K562 (cell line): Measurements from ENCODE around the gene IFIT5. TPM values are rescaled to one million over a fixed set of nuclear protein-coding genes. Genes with fewer than 3 reads are reported as not detected.
A peak's percentile ranks its signal among the peaks of the same experiment; 100 is the strongest.

Source experiments
- ATAC-seq: fragments of 200-7000 bp; cut with Tn5 transposase; 3 replicates; pipeline ENCODE4 v1.9.1; 2020; ENCODE audit warnings: moderate library complexity
- BruUV-seq: library from RNA; stranded (reverse); fragments of 400-500 nt; replicated peaks from 2 replicates; lab custom pipeline; 2021; lab: Mats Ljungman, UMichigan
- CTCF ChIA-PET: fragments of 300-600 bp; formaldehyde crosslinking; extraction: SDS; loops from one replicate; lab custom pipeline; 2021; ENCODE audit warnings: low intra/inter-chr PET ratio; lab: Yijun Ruan, JAX
- POLR2A ChIA-PET: fragments of 300-600, 350-650 bp; sonication (Branson Sonifier 250); formaldehyde crosslinking; extraction: SDS; loops from one replicate; lab custom pipeline; 2021; ENCODE audit warnings: antibody characterized with exemption, inconsistent platforms; lab: Yijun Ruan, JAX
- DNase-seq, 4 experiments: peaks; one replicate each; pipeline versions ENCODE4 v3.0.0 to v3.0.0-alpha.2; 2011 to 2018; ENCODE audit warnings: low spot score in 3 of 4, mixed read lengths in 3 of 4; ENCODE audit errors: extremely low read depth in 1 of 4
- FAIRE-seq: peaks from 2 replicates; lab custom pipeline; 2011; peaks lifted over from hg19 to GRCh38; lab: Jason Lieb, UNC
- H2AFZ ChIP-seq: 2 replicates; pipeline ENCODE4 v1.6.0; 2011; ENCODE audit warnings: low read depth, low read length, control low read depth, inconsistent platforms
- H3K27ac ChIP-seq: fragments of 200-600 bp; 3 replicates; pipeline ENCODE4 v1.8.0; 2011; ENCODE audit warnings: low read depth, mild to moderate bottlenecking, control low read depth, inconsistent platforms, low read length, moderate library complexity, mixed read lengths; ENCODE audit errors: extremely low read depth
- H3K27me3 ChIP-seq, 2 experiments: fragments of 300-600 bp in 1 of 2; 2 replicates in 1 of 2; 3 replicates in 1 of 2; pipeline versions ENCODE4 v1.6.0 to v1.8.0; 2011; ENCODE audit warnings: inconsistent platforms in 2 of 2, low read length in 2 of 2, mild to moderate bottlenecking in 1 of 2, mixed read lengths in 1 of 2, moderate library complexity in 1 of 2; ENCODE audit not compliant: control insufficient read depth in 2 of 2, insufficient read depth in 2 of 2
- H3K36me3 ChIP-seq: fragments of 300-600 bp; 3 replicates; pipeline ENCODE4 v1.8.0; 2011; ENCODE audit warnings: mild to moderate bottlenecking, low read length, inconsistent platforms; ENCODE audit not compliant: control insufficient read depth, insufficient read depth
- H3K4me1 ChIP-seq, 2 experiments: fragments of 200-600 bp in 1 of 2; replicated peaks in 1 of 2; 2 replicates in 1 of 2; 3 replicates in 1 of 2; pipeline versions ENCODE4 v1.5.1 to v1.8.0; 2011; ENCODE audit warnings: inconsistent platforms in 2 of 2, low read length in 2 of 2, mild to moderate bottlenecking in 1 of 2, mixed read lengths in 1 of 2, moderate library complexity in 1 of 2; ENCODE audit not compliant: control insufficient read depth in 2 of 2, insufficient read depth in 2 of 2
- H3K4me2 ChIP-seq: 2 replicates; pipeline ENCODE4 v1.6.1; 2011; ENCODE audit warnings: low read length, control low read depth, inconsistent platforms, mixed read lengths; ENCODE audit not compliant: insufficient read depth
- H3K4me3 ChIP-seq: fragments of 200-600 bp; sonication (generic), shearing (Covaris generic); 2 replicates; pipeline ENCODE4 v1.5.1; 2016; ENCODE audit warnings: control low read depth, inconsistent platforms
- H3K79me2 ChIP-seq: fragments of 200-600 bp; 3 replicates; pipeline ENCODE4 v1.8.0; 2011; ENCODE audit warnings: low read length, inconsistent platforms; ENCODE audit not compliant: control insufficient read depth, insufficient read depth
- H3K9ac ChIP-seq, 2 experiments: 2 replicates each; pipeline versions ENCODE4 v1.6.0 to v1.6.1; 2011; ENCODE audit warnings: low read depth in 2 of 2, low read length in 2 of 2, control low read depth in 1 of 2, inconsistent platforms in 1 of 2, mild to moderate bottlenecking in 1 of 2, mixed read lengths in 1 of 2; ENCODE audit not compliant: insufficient read depth in 1 of 2
- H3K9me1 ChIP-seq: one replicate; pipeline ENCODE4 v1.6.0; 2011; ENCODE audit warnings: inconsistent platforms, mild to moderate bottlenecking, low read length, moderate library complexity; ENCODE audit not compliant: control insufficient read depth, insufficient read depth
- H3K9me3 ChIP-seq: replicated peaks from 2 replicates; pipeline ENCODE4 v1.5.1; 2011; ENCODE audit warnings: low read depth, low read length, inconsistent platforms; ENCODE audit not compliant: control insufficient read depth, insufficient read depth
- H4K20me1 ChIP-seq: replicated peaks from 2 replicates; pipeline ENCODE4 v1.6.1; 2011; ENCODE audit warnings: low read length, inconsistent platforms, mixed read lengths; ENCODE audit not compliant: control insufficient read depth, insufficient read depth
- CBFA2T3 ChIP-seq: fragments of 450-650 bp; IDR thresholded peaks from 2 replicates; pipeline ENCODE4 v1.6.1; 2017
- EHMT2 ChIP-seq: fragments of 450-650 bp; IDR thresholded peaks from 2 replicates; pipeline ENCODE4 v1.6.1; 2018; ENCODE audit warnings: antibody characterized with exemption
- HCFC1 ChIP-seq: IDR thresholded peaks from 2 replicates; pipeline ENCODE4 v1.6.1; 2012; ENCODE audit warnings: low read depth, low read length, improper control_type of control experiment
- MEF2A ChIP-seq: IDR thresholded peaks from 2 replicates; pipeline ENCODE4 v1.6.1; 2011; ENCODE audit warnings: low read depth, mild to moderate bottlenecking, low read length, moderate library complexity; ENCODE audit not compliant: control insufficient read depth
- REST ChIP-seq, 2 experiments: fragments of 450-650 bp; formaldehyde crosslinking in 1 of 2; IDR thresholded peaks; 2 replicates each; pipeline versions ENCODE4 v1.4.0 to v1.6.1; 2014 to 2020; ENCODE audit warnings: mild to moderate bottlenecking in 2 of 2, borderline replicate concordance in 1 of 2, low read depth in 1 of 2
- WGBS: fragments of 100-300 bp; shearing (Covaris generic); methylation state at CpG from one replicate; pipeline ENCODE4 v1.1.6; 2016; ENCODE audit warnings: low coverage, mixed read lengths; ENCODE audit not compliant: insufficient coverage; ENCODE audit errors: missing lambda C conversion rate; 5-methylcytosine and 5-hydroxymethylcytosine counted together
- in situ Hi-C: fragments of 300-500 bp; cut with MboI; formaldehyde crosslinking; loops from 4 replicates; pipeline ENCODE4 v1.15.0; 2018; ENCODE audit warnings: inconsistent platforms, mixed read lengths
- intact Hi-C: fragments of 100-400 bp; cut with micrococcal nuclease; formaldehyde crosslinking; loops from 2 replicates; pipeline ENCODE4 v1.14.2; 2022
- polyA plus RNA-seq, 8 experiments: library from polyadenylated mRNA; depleted of rRNA in 4 of 8; stranded (reverse) in 5 of 8; unstranded in 3 of 8; fragments of >200 nt; fragmentation: Nextera tagmentation in 2 of 8; fragmentation: Illumina TruSeq in 1 of 8; extraction: Ambion mirVana in 2 of 8; extraction: Trizol in 1 of 8; gene quantifications; 2 replicates each; pipeline versions ENCODE4 v1.2.1 to v1.2.3, GENCODE V29; 2011 to 2014; ENCODE audit warnings: inconsistent platforms in 1 of 8, missing spikeins in 1 of 8
- total RNA-seq, 7 experiments: library from RNA; depleted of rRNA in 6 of 7; stranded (reverse); fragments of >200 nt in 6 of 7; fragmentation: Illumina TruSeq in 2 of 7; extraction: Trizol in 2 of 7; gene quantifications; 2 replicates each; pipeline versions ENCODE4 v1.2.1 to v1.2.3, GENCODE V29; 2011 to 2021; ENCODE audit warnings: low replicate concordance in 1 of 7

IFIT5 gene
- total and polyA plus RNA-seq, 9 of the 15 experiments (the other 6 are each of a cell fraction or from before 2014, with no cell fraction given): 0.04 to 0.11 (median 0.06) TPM; not detected in 5

- ChIA-PET CTCF (no interaction called here), POLR2A (no interaction called here)
- no peaks in the 10 kb centered on the region for H3K27me3 ChIP-seq
- no peak within 1 kb of the TSS for H3K4me3 ChIP-seq
- peaks cover 0 to 14% of the 10 kb centered on the region in 2 experiments; a peak in 3 of 5 replicates for H3K4me1 ChIP-seq
- no peak for DNase-seq
- intact Hi-C loops: no loop called here
- H3K4me2 ChIP-seq: no peak within 1 kb of the TSS
- no peak within 1 kb of the TSS for H2AFZ ChIP-seq
- ATAC-seq: no peak
- H3K9me3 ChIP-seq: no peaks in the 10 kb centered on the region
- 38% methylated on average over 4 of the region's 5 CpGs for WGBS
- H3K9me1 ChIP-seq: no peaks in the 10 kb centered on the region
- in situ Hi-C loops: no loop called here
- peak; percentile 25; the same call in 1 of the 2 replicates for TF ChIP-seq CBFA2T3
- TF ChIP-seq MEF2A: no peak
- TF ChIP-seq HCFC1: no peak
- peak; percentile 71 for TF ChIP-seq REST (IDR thresholded peaks at IDR 0.05; ENCODE audit: borderline replicate concordance)
- TF ChIP-seq REST (CRISPR knock-in tag; IDR thresholded peaks at IDR 0.05; ENCODE audit: low read depth): no peak
- TF ChIP-seq EHMT2: peak; percentile 58; the same call in 1 of the 2 replicates
- H3K27ac ChIP-seq: no peak within 1 kb of the TSS
- no peak within 1 kb of the TSS for H3K9ac ChIP-seq
- no peaks in the 10 kb centered on the region for H3K36me3 ChIP-seq
- BruUV-seq: no TSS peak
- no peaks in the 10 kb centered on the region for H4K20me1 ChIP-seq
- no peak for FAIRE-seq
- no peaks in the 10 kb centered on the region for H3K79me2 ChIP-seq
Observed at GRCh38 chr10:89377705-89378637, 36.4 kb upstream of the IFIT5 start, which contains the start of gene IFIT1B. TSS of gene IFIT1B (plus strand) at chr10:89378056. CDS start at chr10:89378136, 80 bp downstream.
